Gastrocnemius medialis (tissue), 4 donors: ENCODE measurements around the gene MADCAM1. TPM values are rescaled to one million over a fixed set of nuclear protein-coding genes. Genes with fewer than 3 reads are reported as not detected.

Experiments used
- ATAC-seq, 2 donors: fragments of 150-250 bp; one replicate each; pipeline ENCODE4 v1.9.1; 2016
- DNase-seq, 2 donors: peaks; one replicate each; pipeline ENCODE4 v3.0.0-alpha.2; 2019
- H3K27ac ChIP-seq, 4 donors: fragments of 200-600 bp; sonication (generic); 1 replicate in 1 of 4; 2 replicates in 3 of 4; pipeline ENCODE4 v1.5.1; 2016 to 2018; ENCODE audit warnings: mild to moderate bottlenecking in 2 of 4, moderate library complexity in 1 of 4
- H3K27me3 ChIP-seq, 3 donors: fragments of 200-600 bp; sonication (generic) in 2 of 3; 1 replicate in 1 of 3; 2 replicates in 2 of 3; pipeline versions ENCODE4 v1.5.1 to v1.6.0; 2016 to 2019; ENCODE audit warnings: mild to moderate bottlenecking in 1 of 3, moderate library complexity in 1 of 3
- H3K36me3 ChIP-seq, 2 donors: fragments of 200-600 bp; sonication (generic) in 1 of 2; one replicate each; pipeline ENCODE4 v1.5.1; 2017 to 2018
- H3K4me1 ChIP-seq, 2 donors: fragments of 200-600 bp; sonication (generic) in 1 of 2; one replicate each; pipeline ENCODE4 v1.5.1; 2016 to 2017; ENCODE audit warnings: mild to moderate bottlenecking in 2 of 2
- H3K4me3 ChIP-seq, 4 donors: fragments of 200-600 bp; sonication (generic) in 3 of 4; 1 replicate in 1 of 4; 2 replicates in 3 of 4; pipeline ENCODE4 v1.5.1; 2016 to 2019; ENCODE audit warnings: mild to moderate bottlenecking in 2 of 4
- H3K9me3 ChIP-seq, 3 donors: fragments of 200-600 bp; sonication (generic) in 2 of 3; 1 replicate in 1 of 3; 2 replicates in 2 of 3; pipeline ENCODE4 v1.5.1; 2016 to 2019
- CTCF ChIP-seq, 5 experiments: fragments of 450-650 bp in 3 of 5; fragments of 200-600 bp in 2 of 5; sonication (generic) in 2 of 5; IDR thresholded peaks in 4 of 5; conservative IDR thresholded peaks in 1 of 5; 1 replicate in 4 of 5; 2 replicates in 1 of 5; pipeline ENCODE4 v1.5.1; 2016 to 2019; ENCODE audit warnings: antibody characterized with exemption in 5 of 5, mild to moderate bottlenecking in 3 of 5, moderate library complexity in 3 of 5
- POLR2A ChIP-seq, 2 donors: fragments of 450-650 bp; IDR thresholded peaks; one replicate each; pipeline ENCODE4 v1.6.1; 2017; ENCODE audit warnings: antibody characterized with exemption in 2 of 2, mild to moderate bottlenecking in 2 of 2, moderate library complexity in 2 of 2
- in situ Hi-C, 4 donors: fragments of 200-750 bp; cut with MboI; loops; one replicate each; pipeline versions ENCODE4 v1.15.0 to v1.8.0; 2017; ENCODE audit warnings: low sequenced_read_pairs in 4 of 4
- intact Hi-C: fragments of 100-400 bp; cut with DNase I; formaldehyde crosslinking; loops from one replicate; pipeline ENCODE4 v1.15.1; 2023; ENCODE audit warnings: low total_unique reads
- total RNA-seq, 4 donors: library from RNA; depleted of rRNA; stranded (reverse); fragments of >200 nt; gene quantifications; one replicate each; pipeline versions ENCODE4 v1.1.0 to v1.2.3, GENCODE V29; 2016

Gene MADCAM1
- total RNA-seq, 4 donors from 2014 or later = 0.18 TPM; not detected in 3

- DNase-seq (no peak), ATAC-seq (no peak)
- Histone ChIP-seq H3K27ac (no peak overlapping the region), H3K36me3 (no peaks in the 10 kb centered on the region), H3K4me1 (peaks cover 0 to 3% of the 10 kb centered on the region in 2 donors), H3K9me3 (no peaks in the 10 kb centered on the region), H3K27me3 (peaks cover 13 to 21% (median 14%) of the 10 kb centered on the region in 3 donors), H3K4me3 (no peak overlapping the region)
- intact Hi-C loops (no loop called here), in situ Hi-C loops (no loop called here)
- no peak for TF ChIP-seq POLR2A (IDR thresholded peaks at IDR 0.05)
- no peak for TF ChIP-seq CTCF (IDR thresholded peaks at IDR 0.05 in 4 of 5, conservative IDR thresholded peaks at IDR 0.05 in 1 of 5)
Observed at GRCh38 chr19:482186-483041, 13.9 kb upstream of the MADCAM1 start.

- intact Hi-C loops = no loop called here
- H3K27me3 ChIP-seq = peaks cover 11 to 21% (median 14%) of the 10 kb centered on the region in 3 donors
- H3K27ac ChIP-seq = no peak overlapping the region
- ATAC-seq (no peak), DNase-seq (no peak)
- no peaks in the 10 kb centered on the region for H3K9me3 ChIP-seq
- H3K4me1 ChIP-seq = peaks cover 0 to 3% of the 10 kb centered on the region in 2 donors
- H3K36me3 ChIP-seq = no peaks in the 10 kb centered on the region
- H3K4me3 ChIP-seq = no peak overlapping the region
- TF ChIP-seq POLR2A (IDR thresholded peaks at IDR 0.05) = no peak
- no peak for TF ChIP-seq CTCF (IDR thresholded peaks at IDR 0.05 in 4 of 5, conservative IDR thresholded peaks at IDR 0.05 in 1 of 5)
- in situ Hi-C loops = no loop called here
Observed at GRCh38 chr19:483332-484072, 12.8 kb upstream of the MADCAM1 start.

- intact Hi-C loops (no loop called here), in situ Hi-C loops (no loop called here)
- Histone ChIP-seq H3K27me3 (peaks cover 10 to 21% (median 14%) of the 10 kb centered on the region in 3 donors), H3K27ac (no peak overlapping the region), H3K36me3 (no peaks in the 10 kb centered on the region), H3K4me3 (no peak overlapping the region), H3K9me3 (no peaks in the 10 kb centered on the region), H3K4me1 (peaks cover under 1 to 6% of the 10 kb centered on the region in 2 donors)
- TF ChIP-seq CTCF (IDR thresholded peaks at IDR 0.05 in 4 of 5, conservative IDR thresholded peaks at IDR 0.05 in 1 of 5) (no peak), POLR2A (IDR thresholded peaks at IDR 0.05) (no peak)
- no peak for DNase-seq
- ATAC-seq = no peak
Observed at GRCh38 chr19:484494-484893, 11.8 kb upstream of the MADCAM1 start.

- in situ Hi-C loops = no loop called here
- Histone ChIP-seq H3K27ac (no peak overlapping the region), H3K4me3 (no peak overlapping the region), H3K4me1 (peaks cover 6 to 7% of the 10 kb centered on the region in 2 donors), H3K36me3 (no peaks in the 10 kb centered on the region), H3K27me3 (peaks cover 10 to 21% (median 14%) of the 10 kb centered on the region in 3 donors), H3K9me3 (no peaks in the 10 kb centered on the region)
- DNase-seq (no peak), ATAC-seq (no peak)
- no peak for TF ChIP-seq CTCF (IDR thresholded peaks at IDR 0.05 in 4 of 5, conservative IDR thresholded peaks at IDR 0.05 in 1 of 5)
- intact Hi-C loops = loop anchor here (5.0 kb wide), 1 partner anchor 87 kb away; the partner anchor contains the start of gene BSG
Observed at GRCh38 chr19:485077-485476, 11.2 kb upstream of the MADCAM1 start.
